Endothelial cell (in vitro differentiated cells): ENCODE data around the gene FRG2. TPM values are rescaled to one million over a fixed set of nuclear protein-coding genes. Genes with fewer than 3 reads are reported as not detected.
"Not testable (repeated sequence)": the region's sequence is repeated elsewhere in the genome, so short reads cannot be mapped to it uniquely, and the experiment has no call there.

Experiments
- DNase-seq: peaks from one replicate; pipeline ENCODE4 v3.0.0; 2021; ENCODE audit warnings: low spot score
- H3K27ac Mint-ChIP-seq: one replicate; pipeline ENCODE4 v1.8.0; 2021; ENCODE audit warnings: mixed read lengths, inconsistent platforms; ENCODE audit not compliant: unreplicated experiment
- H3K27me3 Mint-ChIP-seq: one replicate; pipeline ENCODE4 v1.8.0; 2021; ENCODE audit warnings: mild to moderate bottlenecking, moderate library complexity, mixed read lengths, inconsistent platforms; ENCODE audit not compliant: unreplicated experiment
- H3K36me3 Mint-ChIP-seq: one replicate; pipeline ENCODE4 v1.8.0; 2021; ENCODE audit warnings: mild to moderate bottlenecking, low read depth, mixed read lengths, inconsistent platforms; ENCODE audit not compliant: unreplicated experiment
- H3K4me1 Mint-ChIP-seq: one replicate; pipeline ENCODE4 v1.8.0; 2021; ENCODE audit warnings: mild to moderate bottlenecking, mixed read lengths, inconsistent platforms; ENCODE audit not compliant: unreplicated experiment
- H3K4me3 Mint-ChIP-seq: one replicate; pipeline ENCODE4 v1.8.0; 2021; ENCODE audit warnings: mild to moderate bottlenecking, mixed read lengths, inconsistent platforms; ENCODE audit not compliant: unreplicated experiment
- H3K9me3 Mint-ChIP-seq: one replicate; pipeline ENCODE4 v1.8.0; 2021; ENCODE audit warnings: mixed read lengths, inconsistent platforms; ENCODE audit not compliant: unreplicated experiment
- total RNA-seq: library from RNA; stranded (reverse); fragmentation: NEBNext Ultra II Directional; extraction: Animal tissue kit (Norgen Biotek cat#: 25700); gene quantifications from one replicate; pipeline ENCODE4 v1.2.1, GENCODE V29; 2021; ENCODE audit not compliant: unreplicated experiment
- TF ChIP-seq, protein P1 (sequence below): fragments of 200-600 bp; sonication (generic); IDR thresholded peaks from one replicate; pipeline ENCODE4 v1.5.0; 2021; ENCODE audit warnings: antibody characterized with exemption; ENCODE audit not compliant: unreplicated experiment

Gene FRG2
- total RNA-seq, 1 donor from 2014 or later, result not detected

DNA sequence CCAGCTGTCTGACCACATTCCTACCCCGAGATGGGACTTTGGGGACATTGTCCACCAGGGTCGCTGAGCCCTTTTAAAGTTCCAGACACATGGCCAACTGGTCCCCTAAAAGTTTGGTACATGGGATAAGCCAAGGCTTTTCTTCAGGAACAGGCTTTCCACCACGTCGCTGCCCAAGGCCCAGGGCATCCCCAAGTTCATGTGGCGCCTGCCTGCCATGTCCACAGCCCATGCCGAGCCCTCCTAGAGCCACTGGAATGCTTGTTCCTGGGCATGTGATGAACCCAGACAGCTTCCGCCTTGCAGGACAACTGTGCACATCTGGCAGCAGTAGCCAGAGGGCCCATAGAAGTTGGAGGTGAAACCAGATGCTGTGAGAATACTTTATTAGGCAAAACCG lies 45.1 kb downstream of the FRG2 start:
- Mint-ChIP-seq H3K4me1 (no peaks in the 10 kb centered on the region), H3K36me3 (peaks cover 6% of the 10 kb centered on the region), H3K27ac (no peak overlapping the region), H3K4me3 (no peak overlapping the region), H3K27me3 (peaks cover 18% of the 10 kb centered on the region), H3K9me3 (no peaks in the 10 kb centered on the region)
- DNase-seq, result no peak
- TF ChIP-seq, protein P1, sequence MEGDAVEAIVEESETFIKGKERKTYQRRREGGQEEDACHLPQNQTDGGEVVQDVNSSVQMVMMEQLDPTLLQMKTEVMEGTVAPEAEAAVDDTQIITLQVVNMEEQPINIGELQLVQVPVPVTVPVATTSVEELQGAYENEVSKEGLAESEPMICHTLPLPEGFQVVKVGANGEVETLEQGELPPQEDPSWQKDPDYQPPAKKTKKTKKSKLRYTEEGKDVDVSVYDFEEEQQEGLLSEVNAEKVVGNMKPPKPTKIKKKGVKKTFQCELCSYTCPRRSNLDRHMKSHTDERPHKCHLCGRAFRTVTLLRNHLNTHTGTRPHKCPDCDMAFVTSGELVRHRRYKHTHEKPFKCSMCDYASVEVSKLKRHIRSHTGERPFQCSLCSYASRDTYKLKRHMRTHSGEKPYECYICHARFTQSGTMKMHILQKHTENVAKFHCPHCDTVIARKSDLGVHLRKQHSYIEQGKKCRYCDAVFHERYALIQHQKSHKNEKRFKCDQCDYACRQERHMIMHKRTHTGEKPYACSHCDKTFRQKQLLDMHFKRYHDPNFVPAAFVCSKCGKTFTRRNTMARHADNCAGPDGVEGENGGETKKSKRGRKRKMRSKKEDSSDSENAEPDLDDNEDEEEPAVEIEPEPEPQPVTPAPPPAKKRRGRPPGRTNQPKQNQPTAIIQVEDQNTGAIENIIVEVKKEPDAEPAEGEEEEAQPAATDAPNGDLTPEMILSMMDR, result no peak

DNA sequence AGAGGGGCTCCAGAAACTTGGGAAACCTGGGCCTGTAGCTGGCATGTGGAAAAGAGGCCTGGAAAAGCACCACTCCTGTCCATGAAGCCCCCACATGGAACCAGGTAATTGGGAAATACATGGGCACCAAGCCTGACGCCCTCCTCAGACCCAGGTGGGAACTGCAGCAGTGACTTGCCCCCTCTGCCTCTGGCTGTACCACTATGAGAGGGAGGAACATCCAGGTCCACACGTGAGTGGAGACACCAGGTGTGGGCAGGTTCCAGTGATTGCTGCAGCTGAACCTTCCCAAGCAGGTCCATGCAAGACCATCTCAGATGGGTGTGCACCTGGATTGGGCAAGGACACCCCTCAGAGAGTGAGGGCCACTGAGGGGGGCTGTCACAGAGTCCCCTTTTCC lies 46.8 kb downstream of the FRG2 start:
- H3K4me1 Mint-ChIP-seq, H3K36me3 Mint-ChIP-seq, H3K9me3 Mint-ChIP-seq, DNase-seq, H3K4me3 Mint-ChIP-seq, H3K27ac Mint-ChIP-seq: not testable (repeated sequence)
- peaks cover 18% of the 10 kb centered on the region for H3K27me3 Mint-ChIP-seq

DNA sequence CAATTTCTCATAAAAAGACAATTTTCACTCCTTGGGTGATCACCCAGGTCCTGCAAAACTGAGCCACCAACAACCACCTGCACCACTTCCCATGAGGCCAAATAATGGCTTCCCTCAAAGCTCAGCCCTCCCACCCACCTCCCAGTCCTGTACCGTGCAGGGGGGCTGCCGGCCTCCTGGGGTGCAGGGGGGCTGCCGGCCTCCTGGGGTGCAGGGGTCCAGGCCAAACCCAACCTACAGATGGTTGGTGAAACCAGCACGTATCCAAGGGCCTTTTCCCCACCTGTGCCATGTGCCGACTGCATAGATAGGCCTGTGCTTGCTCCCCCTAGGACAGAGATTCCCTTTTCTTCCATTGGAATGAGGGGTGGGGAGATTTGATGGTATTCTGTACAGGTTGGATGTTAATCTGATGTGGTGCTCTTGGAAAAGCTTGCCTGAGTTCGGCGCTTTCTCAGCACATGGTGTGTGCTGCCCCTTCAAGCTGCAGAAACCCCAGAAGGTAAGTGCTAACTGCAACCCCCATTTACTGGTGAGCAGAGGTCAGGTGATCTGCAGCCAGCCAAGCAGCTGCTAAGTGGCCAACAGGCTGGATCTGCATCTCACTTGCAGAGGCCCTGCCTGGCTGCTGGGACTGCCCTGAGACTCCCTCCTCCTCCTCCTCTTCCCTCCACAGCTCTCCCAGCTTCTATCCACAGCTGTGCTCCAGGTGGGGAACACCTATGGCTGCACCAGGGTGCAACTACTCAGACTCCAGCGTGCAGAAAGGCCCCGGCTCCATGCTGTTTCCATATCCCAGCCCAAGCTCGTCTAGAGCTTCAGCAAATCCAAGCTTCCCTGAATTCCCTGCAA lies 47.6 kb downstream of the FRG2 start:
- Mint-ChIP-seq H3K27ac (no peak overlapping the region), H3K4me1 (no peaks in the 10 kb centered on the region), H3K27me3 (peaks cover 18% of the 10 kb centered on the region), H3K9me3 (no peaks in the 10 kb centered on the region), H3K4me3 (no peak overlapping the region), H3K36me3 (peaks cover 6% of the 10 kb centered on the region)
- DNase-seq, result no peak
- TF ChIP-seq, protein P1, result no peak

Other genes starting within 250 kb of the FRG2 start
- 47.3 TPM for gene FRG1, start 86.4 kb downstream of the FRG2 start, total RNA-seq
- gene DBET, start 37.2 kb upstream of the FRG2 start, total RNA-seq, result 0.28 TPM
- gene DUX4, start 146.5 kb upstream of the FRG2 start, total RNA-seq, result 0.49 TPM